HG02973 (cell line): ENCODE results near the gene REXO4.
"Not testable (repeated sequence)": the region's sequence is repeated elsewhere in the genome, so short reads cannot be mapped to it uniquely, and the experiment has no call there.

Source experiments
- ATAC-seq: cut with Tn5 transposase; IDR thresholded peaks from one replicate; pipeline ENCODE4 v1.9.1; 2021; ENCODE audit warnings: moderate library complexity; ENCODE audit not compliant: unreplicated experiment

Gene REXO4

GRCh38 chr9:133421615-133422542 lies 4.1 kb upstream of the REXO4 start, which contains the start of gene ADAMTS13:
ADAMTS13 (plus strand) TSS chr9:133422367; CDS start chr9:133422444, 77 bp downstream.
- no peak for ATAC-seq

GRCh38 chr9:133420392-133420827 lies 2.6 kb upstream of the REXO4 start:
- no peak for ATAC-seq

DNA sequence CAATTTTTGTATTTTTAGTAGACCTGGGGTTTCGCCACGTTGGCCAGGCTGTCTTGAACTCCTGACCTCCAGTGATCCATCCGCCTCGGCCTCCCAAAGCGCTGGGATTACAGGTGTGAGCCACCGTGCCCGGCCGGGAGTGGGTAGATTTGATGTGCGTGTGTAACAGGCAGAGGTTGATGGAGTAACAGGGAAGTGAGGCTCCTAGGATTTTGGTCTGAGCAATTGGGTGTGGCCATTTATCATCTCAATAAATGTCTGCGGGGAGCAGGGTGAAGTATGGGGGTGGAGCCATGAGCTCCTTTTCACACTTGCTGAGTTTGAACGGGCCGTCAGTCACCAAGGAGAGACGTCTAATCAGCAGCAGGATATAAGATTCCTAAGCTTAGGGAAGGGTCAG lies 1.2 kb upstream of the REXO4 start:
- ATAC-seq = no peak

DNA sequence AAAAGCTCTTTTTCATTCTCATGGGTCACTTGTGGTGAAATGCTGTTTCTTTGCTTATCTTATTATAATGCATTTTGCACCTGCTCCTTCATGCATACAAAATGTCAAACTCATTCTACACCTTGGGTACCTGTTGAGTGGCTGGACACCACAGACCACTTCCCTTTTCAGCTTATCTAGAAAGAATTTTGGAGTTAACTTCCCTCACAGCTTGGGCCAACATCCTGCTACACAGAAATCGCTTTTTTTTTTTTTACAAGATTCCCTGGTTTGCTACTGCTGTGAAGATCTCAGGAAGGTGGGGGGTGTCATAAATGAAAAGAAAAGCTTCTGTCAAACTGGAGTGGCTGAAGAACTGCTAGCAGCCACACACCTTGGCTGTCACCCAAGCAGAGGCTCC lies 2.6 kb downstream of the REXO4 start:
- no peak for ATAC-seq

GRCh38 chr9:133408042-133408441 lies 9.8 kb downstream of the REXO4 start:
- no peak for ATAC-seq

DNA sequence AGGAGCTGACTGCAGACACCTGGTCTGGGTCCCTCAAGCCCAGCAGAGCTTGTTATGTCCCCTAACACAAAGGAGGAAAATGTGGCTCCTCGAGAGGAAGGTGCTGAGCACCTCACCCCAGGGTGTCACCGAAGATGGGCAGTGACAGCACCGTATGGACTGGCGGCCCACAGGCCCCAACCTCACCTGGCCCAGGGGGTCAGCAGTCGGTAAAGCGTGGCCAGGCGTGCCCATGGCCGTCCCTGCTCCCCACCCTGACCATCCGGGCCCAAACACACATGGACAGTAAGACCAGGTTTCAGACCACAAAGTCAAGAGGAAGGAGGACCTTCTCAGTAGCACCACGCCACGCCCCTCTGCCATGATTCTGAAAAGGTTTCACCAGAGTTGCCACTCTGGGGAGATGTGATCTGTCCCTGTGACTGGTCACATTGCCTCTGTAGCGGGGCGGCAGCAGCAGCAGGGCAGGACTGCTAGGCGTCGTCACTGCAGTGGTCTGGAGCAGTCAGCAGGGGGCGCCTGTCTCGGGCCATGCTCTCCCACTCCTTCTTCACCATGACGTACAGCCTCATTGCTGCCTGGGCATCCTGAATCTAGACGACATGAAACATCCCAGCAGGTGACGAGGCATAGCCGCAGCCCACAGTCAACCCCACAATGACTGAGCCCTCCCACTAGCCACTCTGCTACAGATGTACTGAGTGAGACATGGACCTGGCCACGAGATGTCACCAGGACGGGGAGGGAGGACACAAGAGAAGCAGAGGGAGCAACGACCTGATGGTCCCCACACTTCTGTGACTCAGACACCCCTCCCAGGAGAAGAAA lies 11.1 kb downstream of the REXO4 start:
- ATAC-seq = no peak

- ATAC-seq = no peak
These were observed 12.0 kb downstream of the REXO4 start for GRCh38 chr9:133405508-133406438.

DNA sequence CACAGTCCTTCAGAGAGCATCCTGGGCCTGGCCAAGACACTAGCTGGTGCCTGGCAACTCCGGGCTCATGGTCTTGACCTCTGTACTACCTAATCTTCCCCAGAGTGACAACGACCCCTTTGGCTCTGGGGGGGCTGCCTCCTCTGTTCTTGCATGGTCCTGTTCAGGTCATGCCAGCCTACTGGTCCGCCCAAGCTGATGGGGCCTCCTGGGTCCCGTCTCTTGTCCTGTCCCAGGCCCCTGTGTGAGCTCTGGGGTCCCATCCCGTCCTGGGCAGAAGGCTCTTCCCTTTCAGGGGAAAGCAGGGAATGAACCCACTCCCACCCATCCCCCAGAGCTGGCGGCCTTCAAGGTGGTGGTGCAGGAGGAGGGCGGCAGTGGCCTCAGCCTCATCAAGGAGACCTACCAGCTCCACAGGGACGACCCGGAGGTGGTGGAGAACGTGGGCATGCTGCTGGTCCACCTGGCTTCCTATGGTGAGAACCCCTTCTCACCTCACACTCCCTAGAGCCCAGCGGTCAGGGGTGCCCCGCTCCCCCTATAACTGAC lies 13.3 kb downstream of the REXO4 start:
- ATAC-seq = no peak

- ATAC-seq = no peak
These were observed 13.9 kb downstream of the REXO4 start for GRCh38 chr9:133403766-133404453.

- ATAC-seq = no peak
These were observed 15.1 kb downstream of the REXO4 start for GRCh38 chr9:133402689-133403088.

GRCh38 chr9:133401588-133401987 lies 16.2 kb downstream of the REXO4 start:
- no peak for ATAC-seq

GRCh38 chr9:133400292-133400691 lies 17.5 kb downstream of the REXO4 start:
- ATAC-seq = no peak

GRCh38 chr9:133397895-133398294 lies 19.9 kb downstream of the REXO4 start:
- no peak for ATAC-seq

GRCh38 chr9:133397370-133397769 lies 20.4 kb downstream of the REXO4 start:
- no peak for ATAC-seq

- no peak for ATAC-seq
These were observed 20.9 kb downstream of the REXO4 start for GRCh38 chr9:133396952-133397351.

DNA sequence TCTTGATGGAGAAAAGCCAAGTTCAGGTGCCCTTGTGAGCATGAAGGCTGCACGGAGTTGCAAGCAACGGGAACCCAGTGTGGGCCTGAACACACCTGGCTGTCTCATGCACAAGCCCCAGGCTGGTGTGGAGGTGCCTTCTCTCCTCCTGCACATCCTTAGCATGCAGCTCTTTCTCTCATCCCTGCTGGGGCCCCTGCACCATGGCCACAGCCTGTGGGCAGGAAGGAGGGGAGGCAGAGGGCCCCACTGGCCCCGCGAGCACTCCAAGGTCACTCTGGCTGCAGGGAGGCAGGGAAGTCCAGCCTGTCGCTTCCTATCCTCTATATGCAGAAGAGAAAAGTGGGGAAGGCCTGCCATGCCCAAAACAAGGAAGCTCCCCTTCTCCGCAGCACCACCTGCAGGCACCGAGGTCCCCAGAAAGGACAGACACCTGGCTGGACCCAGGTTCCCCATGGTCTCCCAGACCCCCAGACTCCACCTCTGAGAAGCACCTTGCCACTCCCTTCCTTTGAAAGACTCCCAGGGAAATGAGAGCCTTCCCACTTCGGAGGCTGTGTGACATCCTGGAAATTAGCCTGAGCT lies 23.0 kb downstream of the REXO4 start:
- no peak for ATAC-seq

- ATAC-seq = no peak
These were observed 24.4 kb downstream of the REXO4 start for GRCh38 chr9:133393399-133393798.

GRCh38 chr9:133392308-133392707 lies 25.5 kb downstream of the REXO4 start:
- ATAC-seq = not testable (repeated sequence)

DNA sequence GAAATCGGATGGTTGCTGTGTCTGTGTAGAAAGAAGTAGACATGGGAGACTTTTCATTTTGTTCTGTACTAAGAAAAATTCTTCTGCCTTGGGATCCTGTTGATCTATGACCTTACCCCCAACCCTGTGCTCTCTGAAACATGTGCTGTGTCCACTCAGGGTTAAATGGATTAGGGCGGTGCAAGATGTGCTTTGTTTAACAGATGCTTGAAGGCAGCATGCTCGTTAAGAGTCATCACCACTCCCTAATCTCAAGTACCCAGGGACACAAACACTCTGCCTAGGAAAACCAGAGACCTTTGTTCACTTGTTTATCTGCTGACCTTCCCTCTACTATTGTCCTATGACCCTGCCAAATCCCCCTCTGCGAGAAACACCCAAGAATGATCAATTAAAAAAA lies 26.4 kb downstream of the REXO4 start:
- not testable (repeated sequence) for ATAC-seq
